ENCODE results near the gene SLC25A11. TPM values are rescaled to one million over a fixed set of nuclear protein-coding genes. Genes with fewer than 3 reads are reported as not detected.

The SLC25A11 gene
- total and polyA plus RNA-seq, 8 donors, result 10.9 to 25.5 (median 21.4) TPM

- FAIRE-seq (no peak), DNase-seq (peak in 2 of 6 donors; percentile 17 to 21), ATAC-seq (no peak)
- Histone ChIP-seq H3K27me3 (no peaks in the 10 kb centered on the region), H3K4me3 (no peak overlapping the region), H3K4me1 (peaks cover 5 to 42% (median 21%) of the 10 kb centered on the region in 3 donors), H3K36me3 (peaks cover 0 to 23% (median 0%) of the 10 kb centered on the region in 3 donors), H3K9me3 (no peaks in the 10 kb centered on the region), H3K27ac (no peak overlapping the region)
- TF ChIP-seq, protein P1, sequence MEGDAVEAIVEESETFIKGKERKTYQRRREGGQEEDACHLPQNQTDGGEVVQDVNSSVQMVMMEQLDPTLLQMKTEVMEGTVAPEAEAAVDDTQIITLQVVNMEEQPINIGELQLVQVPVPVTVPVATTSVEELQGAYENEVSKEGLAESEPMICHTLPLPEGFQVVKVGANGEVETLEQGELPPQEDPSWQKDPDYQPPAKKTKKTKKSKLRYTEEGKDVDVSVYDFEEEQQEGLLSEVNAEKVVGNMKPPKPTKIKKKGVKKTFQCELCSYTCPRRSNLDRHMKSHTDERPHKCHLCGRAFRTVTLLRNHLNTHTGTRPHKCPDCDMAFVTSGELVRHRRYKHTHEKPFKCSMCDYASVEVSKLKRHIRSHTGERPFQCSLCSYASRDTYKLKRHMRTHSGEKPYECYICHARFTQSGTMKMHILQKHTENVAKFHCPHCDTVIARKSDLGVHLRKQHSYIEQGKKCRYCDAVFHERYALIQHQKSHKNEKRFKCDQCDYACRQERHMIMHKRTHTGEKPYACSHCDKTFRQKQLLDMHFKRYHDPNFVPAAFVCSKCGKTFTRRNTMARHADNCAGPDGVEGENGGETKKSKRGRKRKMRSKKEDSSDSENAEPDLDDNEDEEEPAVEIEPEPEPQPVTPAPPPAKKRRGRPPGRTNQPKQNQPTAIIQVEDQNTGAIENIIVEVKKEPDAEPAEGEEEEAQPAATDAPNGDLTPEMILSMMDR (IDR thresholded peaks at IDR 0.05), result no peak
- intact Hi-C loops (cut with DNase I), result no loop called here
- WGBS, 2 donors, result 79 to 81% methylated on average over 13 of the region's 13 CpGs
Measured at GRCh38 chr17:4942760-4943508, 3.1 kb upstream of the SLC25A11 start.

- no peaks in the 10 kb centered on the region for H3K27me3 ChIP-seq
- peak overlapping the region in 3 of 4 donors; percentile 88 to 91 (median 90) for H3K27ac ChIP-seq
- DNase-seq (no peak), FAIRE-seq (no peak), ATAC-seq (no peak)
- peaks cover 5 to 38% (median 21%) of the 10 kb centered on the region in 3 donors for H3K4me1 ChIP-seq
- WGBS, 2 donors, result 22 to 27% methylated on average over 4 of the region's 4 CpGs
- intact Hi-C loops (cut with DNase I), result no loop called here
- H3K4me3 ChIP-seq, result peak overlapping the region; percentile 52 to 97 (median 80)
- TF ChIP-seq, protein P1 (IDR thresholded peaks at IDR 0.05), result no peak
- no peaks in the 10 kb centered on the region for H3K9me3 ChIP-seq
- H3K36me3 ChIP-seq, result peaks cover 0 to 29% (median 7%) of the 10 kb centered on the region in 3 donors
Measured at GRCh38 chr17:4941319-4941610, 1.4 kb upstream of the SLC25A11 start.

GRCh38 chr17:4940555-4941318 is 891 bp upstream of the SLC25A11 start:
- no peak for FAIRE-seq
- H3K27me3 ChIP-seq, result no peaks in the 10 kb centered on the region
- peak; percentile 74 to 85 (median 82) for ATAC-seq
- TF ChIP-seq, protein P1 (IDR thresholded peaks at IDR 0.05), result no peak
- H3K9me3 ChIP-seq, result no peaks in the 10 kb centered on the region
- H3K27ac ChIP-seq, result peak overlapping the region; percentile 73 to 91 (median 89)
- peak overlapping the region; percentile 52 to 97 (median 80) for H3K4me3 ChIP-seq
- intact Hi-C loops (cut with DNase I), result no loop called here
- DNase-seq, result peak in 3 of 6 donors; percentile 80 to 87 (median 85)
- WGBS, 2 donors, result 1% methylated on average over 29 of the region's 29 CpGs
- peaks cover 0 to 26% (median 7%) of the 10 kb centered on the region in 3 donors for H3K36me3 ChIP-seq
- peaks cover 5 to 32% (median 21%) of the 10 kb centered on the region in 3 donors for H3K4me1 ChIP-seq

GRCh38 chr17:4939546-4939795 is 375 bp downstream of the SLC25A11 start:
- Histone ChIP-seq H3K4me1 (peaks cover 5 to 20% (median 15%) of the 10 kb centered on the region in 3 donors), H3K4me3 (peak overlapping the region; percentile 52 to 97 (median 80)), H3K9me3 (no peaks in the 10 kb centered on the region), H3K36me3 (peaks cover 0 to 22% (median 7%) of the 10 kb centered on the region in 3 donors), H3K27me3 (no peaks in the 10 kb centered on the region), H3K27ac (peak overlapping the region; percentile 73 to 91 (median 89))
- DNase-seq (peak in 3 of 6 donors; percentile 62 to 82 (median 67)), FAIRE-seq (no peak), ATAC-seq (no peak)
- 0 to 1% methylated on average over 14 to 16 of the region's 16 CpGs for WGBS, 2 donors
- TF ChIP-seq, protein P1 (IDR thresholded peaks at IDR 0.05), result no peak
- intact Hi-C loops (cut with DNase I), result loop anchor here in 1 of 3 donors (10.0 kb wide), 1 partner anchor 45 kb away; the partner anchor contains the start of gene CAMTA2

Measured in pancreas (tissue), 10 donors.